ENCODE measurements around the gene ELMO3.

DNA sequence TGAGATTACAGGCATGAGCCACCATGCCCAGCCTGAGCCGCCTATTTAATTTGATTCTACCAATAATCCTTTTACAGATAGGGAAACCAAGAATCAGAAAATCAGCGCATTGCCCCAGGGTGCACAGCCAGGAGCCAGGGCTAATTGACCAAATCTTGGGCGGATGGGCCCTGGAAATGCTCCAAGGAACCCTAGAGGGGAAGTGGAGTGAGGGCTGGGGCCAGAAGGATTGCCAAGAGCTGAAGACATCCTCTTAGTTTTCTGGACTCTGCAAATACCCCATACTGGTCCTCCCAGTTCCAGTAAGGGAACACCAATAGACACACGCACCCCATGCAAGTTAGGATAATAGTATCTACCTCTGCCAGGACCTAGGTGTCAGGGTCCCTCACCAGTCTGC lies 44.5 kb downstream of the ELMO3 start:
- TF ChIP-seq, protein P1, sequence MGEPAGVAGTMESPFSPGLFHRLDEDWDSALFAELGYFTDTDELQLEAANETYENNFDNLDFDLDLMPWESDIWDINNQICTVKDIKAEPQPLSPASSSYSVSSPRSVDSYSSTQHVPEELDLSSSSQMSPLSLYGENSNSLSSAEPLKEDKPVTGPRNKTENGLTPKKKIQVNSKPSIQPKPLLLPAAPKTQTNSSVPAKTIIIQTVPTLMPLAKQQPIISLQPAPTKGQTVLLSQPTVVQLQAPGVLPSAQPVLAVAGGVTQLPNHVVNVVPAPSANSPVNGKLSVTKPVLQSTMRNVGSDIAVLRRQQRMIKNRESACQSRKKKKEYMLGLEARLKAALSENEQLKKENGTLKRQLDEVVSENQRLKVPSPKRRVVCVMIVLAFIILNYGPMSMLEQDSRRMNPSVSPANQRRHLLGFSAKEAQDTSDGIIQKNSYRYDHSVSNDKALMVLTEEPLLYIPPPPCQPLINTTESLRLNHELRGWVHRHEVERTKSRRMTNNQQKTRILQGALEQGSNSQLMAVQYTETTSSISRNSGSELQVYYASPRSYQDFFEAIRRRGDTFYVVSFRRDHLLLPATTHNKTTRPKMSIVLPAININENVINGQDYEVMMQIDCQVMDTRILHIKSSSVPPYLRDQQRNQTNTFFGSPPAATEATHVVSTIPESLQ (CRISPR knock-in tag; conservative IDR thresholded peaks at IDR 0.05): no peak
- no peak for TF ChIP-seq ATF7-NPFF (CRISPR knock-in tag; IDR thresholded peaks at IDR 0.05; ENCODE audit: low read depth)
- no peak for TF ChIP-seq ELF3 (CRISPR knock-in tag; IDR thresholded peaks at IDR 0.05)
- TF ChIP-seq CREM (IDR thresholded peaks at IDR 0.05): no peak
- TF ChIP-seq CREM (CRISPR knock-in tag; IDR thresholded peaks at IDR 0.05): no peak
- TF ChIP-seq, protein P2, sequence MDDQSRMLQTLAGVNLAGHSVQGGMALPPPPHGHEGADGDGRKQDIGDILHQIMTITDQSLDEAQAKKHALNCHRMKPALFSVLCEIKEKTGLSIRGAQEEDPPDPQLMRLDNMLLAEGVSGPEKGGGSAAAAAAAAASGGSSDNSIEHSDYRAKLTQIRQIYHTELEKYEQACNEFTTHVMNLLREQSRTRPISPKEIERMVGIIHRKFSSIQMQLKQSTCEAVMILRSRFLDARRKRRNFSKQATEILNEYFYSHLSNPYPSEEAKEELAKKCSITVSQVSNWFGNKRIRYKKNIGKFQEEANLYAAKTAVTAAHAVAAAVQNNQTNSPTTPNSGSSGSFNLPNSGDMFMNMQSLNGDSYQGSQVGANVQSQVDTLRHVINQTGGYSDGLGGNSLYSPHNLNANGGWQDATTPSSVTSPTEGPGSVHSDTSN (CRISPR knock-in tag; IDR thresholded peaks at IDR 0.05; ENCODE audit: borderline replicate concordance): no peak
- no peak for TF ChIP-seq POLR2AphosphoS5 (IDR thresholded peaks at IDR 0.05; ENCODE audit: low read depth, low read length)
- no peak for TF ChIP-seq FOXK2 (IDR thresholded peaks at IDR 0.05)
- TF ChIP-seq, protein P3, sequence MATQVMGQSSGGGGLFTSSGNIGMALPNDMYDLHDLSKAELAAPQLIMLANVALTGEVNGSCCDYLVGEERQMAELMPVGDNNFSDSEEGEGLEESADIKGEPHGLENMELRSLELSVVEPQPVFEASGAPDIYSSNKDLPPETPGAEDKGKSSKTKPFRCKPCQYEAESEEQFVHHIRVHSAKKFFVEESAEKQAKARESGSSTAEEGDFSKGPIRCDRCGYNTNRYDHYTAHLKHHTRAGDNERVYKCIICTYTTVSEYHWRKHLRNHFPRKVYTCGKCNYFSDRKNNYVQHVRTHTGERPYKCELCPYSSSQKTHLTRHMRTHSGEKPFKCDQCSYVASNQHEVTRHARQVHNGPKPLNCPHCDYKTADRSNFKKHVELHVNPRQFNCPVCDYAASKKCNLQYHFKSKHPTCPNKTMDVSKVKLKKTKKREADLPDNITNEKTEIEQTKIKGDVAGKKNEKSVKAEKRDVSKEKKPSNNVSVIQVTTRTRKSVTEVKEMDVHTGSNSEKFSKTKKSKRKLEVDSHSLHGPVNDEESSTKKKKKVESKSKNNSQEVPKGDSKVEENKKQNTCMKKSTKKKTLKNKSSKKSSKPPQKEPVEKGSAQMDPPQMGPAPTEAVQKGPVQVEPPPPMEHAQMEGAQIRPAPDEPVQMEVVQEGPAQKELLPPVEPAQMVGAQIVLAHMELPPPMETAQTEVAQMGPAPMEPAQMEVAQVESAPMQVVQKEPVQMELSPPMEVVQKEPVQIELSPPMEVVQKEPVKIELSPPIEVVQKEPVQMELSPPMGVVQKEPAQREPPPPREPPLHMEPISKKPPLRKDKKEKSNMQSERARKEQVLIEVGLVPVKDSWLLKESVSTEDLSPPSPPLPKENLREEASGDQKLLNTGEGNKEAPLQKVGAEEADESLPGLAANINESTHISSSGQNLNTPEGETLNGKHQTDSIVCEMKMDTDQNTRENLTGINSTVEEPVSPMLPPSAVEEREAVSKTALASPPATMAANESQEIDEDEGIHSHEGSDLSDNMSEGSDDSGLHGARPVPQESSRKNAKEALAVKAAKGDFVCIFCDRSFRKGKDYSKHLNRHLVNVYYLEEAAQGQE (IDR thresholded peaks at IDR 0.05; ENCODE audit: borderline replicate concordance in 1 of 2, low read depth in 1 of 2, low read length in 2 of 2): no peak
- no peak for TF ChIP-seq MTF2 (CRISPR knock-in tag; IDR thresholded peaks at IDR 0.05; ENCODE audit: borderline replicate concordance)
- TF ChIP-seq, protein P4, sequence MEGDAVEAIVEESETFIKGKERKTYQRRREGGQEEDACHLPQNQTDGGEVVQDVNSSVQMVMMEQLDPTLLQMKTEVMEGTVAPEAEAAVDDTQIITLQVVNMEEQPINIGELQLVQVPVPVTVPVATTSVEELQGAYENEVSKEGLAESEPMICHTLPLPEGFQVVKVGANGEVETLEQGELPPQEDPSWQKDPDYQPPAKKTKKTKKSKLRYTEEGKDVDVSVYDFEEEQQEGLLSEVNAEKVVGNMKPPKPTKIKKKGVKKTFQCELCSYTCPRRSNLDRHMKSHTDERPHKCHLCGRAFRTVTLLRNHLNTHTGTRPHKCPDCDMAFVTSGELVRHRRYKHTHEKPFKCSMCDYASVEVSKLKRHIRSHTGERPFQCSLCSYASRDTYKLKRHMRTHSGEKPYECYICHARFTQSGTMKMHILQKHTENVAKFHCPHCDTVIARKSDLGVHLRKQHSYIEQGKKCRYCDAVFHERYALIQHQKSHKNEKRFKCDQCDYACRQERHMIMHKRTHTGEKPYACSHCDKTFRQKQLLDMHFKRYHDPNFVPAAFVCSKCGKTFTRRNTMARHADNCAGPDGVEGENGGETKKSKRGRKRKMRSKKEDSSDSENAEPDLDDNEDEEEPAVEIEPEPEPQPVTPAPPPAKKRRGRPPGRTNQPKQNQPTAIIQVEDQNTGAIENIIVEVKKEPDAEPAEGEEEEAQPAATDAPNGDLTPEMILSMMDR (CRISPR knock-in tag; IDR thresholded peaks at IDR 0.05): no peak
- TF ChIP-seq NFE2L1 (CRISPR knock-in tag; IDR thresholded peaks at IDR 0.05; ENCODE audit: borderline replicate concordance): no peak

Measured in HepG2 (cell line).